GM21528 (cell line): ENCODE results near the gene FCER2.
"Not testable (repeated sequence)": the region's sequence is repeated elsewhere in the genome, so short reads cannot be mapped to it uniquely, and the experiment has no call there.

Experiments
- ATAC-seq: cut with Tn5 transposase; IDR thresholded peaks from one replicate; pipeline ENCODE4 v1.9.1; 2021; ENCODE audit warnings: mild to moderate bottlenecking, moderate library complexity; ENCODE audit not compliant: unreplicated experiment, low FRiP score

Gene FCER2

DNA sequence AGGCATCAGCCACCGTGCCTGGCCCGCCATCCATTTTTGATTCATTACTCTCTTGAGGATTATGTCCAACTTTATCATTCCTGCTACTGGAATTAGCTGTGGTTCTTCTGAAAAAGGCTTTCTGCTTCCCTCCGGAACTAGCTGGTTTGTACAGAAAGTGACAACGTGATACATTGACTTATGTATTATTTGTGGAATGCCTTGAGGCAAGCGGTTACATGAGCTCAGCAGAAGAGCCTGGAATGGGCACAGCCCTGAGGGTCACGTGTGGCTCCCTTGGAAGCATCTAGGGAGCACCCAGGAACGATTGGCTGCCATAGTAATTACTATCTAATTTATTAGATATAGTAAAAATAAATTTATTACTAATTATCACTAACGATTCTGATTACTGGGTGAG lies 47.5 kb downstream of the FCER2 start:
- no peak for ATAC-seq

DNA sequence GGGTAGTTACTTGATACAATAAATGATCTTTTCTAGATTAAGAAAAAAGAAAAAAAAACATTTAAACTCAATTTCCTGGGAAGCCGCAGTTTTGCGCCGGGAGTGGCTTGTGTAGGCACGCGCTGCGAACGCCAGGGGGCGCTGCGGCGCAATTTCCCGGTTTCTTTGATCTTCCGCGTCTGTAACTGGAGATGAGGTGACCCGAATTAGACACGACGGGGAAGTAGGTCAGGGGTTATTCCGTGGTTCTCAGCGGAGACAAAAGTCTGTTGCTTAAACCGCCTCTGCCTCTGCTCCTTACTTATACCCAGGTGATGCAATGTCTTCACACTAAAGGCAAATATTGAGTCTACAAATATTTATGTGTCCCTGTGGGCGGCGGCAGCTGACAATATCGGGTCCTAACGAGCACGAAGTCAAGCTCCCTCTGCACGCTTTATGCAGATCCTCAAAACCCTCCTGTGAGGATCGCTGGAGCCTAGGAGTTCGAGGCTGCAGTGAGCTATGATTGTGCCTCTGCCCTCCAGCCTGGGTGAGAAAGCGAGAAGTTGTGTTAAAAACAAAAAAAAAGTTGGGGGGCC lies 49.8 kb downstream of the FCER2 start:
- ATAC-seq, result no peak

DNA sequence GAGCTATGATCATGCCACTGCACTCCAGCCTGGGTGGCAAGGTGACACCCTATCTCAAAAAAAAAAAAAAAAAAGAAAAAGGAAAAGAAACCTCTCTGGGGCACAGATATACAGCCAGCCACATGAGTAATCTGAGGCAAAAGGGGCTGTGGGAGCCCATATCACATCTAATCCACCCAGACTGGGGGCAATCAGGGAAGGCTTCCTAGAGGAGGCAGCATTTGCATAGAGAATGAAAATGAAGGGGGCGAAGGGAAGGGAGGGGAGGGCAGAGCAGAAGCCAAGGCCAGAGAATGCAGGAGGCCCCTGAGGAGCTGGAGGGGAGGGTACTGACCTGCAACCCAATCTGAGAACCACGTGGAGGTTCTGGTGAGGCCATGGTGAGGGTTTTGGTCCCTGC lies 51.8 kb downstream of the FCER2 start:
- no peak for ATAC-seq

DNA sequence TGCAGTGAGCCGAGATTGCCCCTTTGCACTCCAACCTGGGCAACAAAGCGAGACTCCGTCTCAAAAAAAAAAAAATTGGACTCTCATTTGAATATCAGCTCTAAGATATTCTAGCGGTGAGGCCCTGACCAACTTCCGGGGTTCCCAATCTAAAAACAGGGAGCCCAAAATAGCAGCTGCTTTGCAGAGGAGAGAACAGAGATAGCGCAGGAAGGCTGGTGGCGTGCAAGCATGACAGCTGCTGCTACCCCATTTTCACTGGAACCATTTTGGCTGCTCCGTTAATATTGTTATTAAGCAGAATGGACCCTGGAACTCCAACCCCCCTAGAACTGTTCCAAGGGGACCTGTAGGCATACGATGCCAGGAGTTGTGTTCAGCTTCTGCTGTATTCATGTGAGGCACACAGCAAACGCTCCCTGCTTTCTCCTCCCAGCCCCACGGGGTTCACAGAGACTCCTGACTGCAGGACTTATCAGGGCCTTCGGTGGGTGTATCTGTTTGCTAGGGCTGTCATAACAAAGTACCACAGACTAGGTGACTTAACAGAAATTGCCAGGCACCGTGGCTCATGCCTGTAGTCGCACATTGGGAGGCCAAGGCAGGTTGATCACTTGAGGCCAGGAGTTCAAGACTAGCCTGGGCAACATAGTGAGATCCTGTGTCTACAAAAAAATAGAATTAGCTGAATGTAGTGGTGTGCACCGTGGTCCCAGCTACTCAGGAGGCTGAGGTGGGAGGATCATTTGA lies 53.5 kb downstream of the FCER2 start:
- no peak for ATAC-seq

DNA sequence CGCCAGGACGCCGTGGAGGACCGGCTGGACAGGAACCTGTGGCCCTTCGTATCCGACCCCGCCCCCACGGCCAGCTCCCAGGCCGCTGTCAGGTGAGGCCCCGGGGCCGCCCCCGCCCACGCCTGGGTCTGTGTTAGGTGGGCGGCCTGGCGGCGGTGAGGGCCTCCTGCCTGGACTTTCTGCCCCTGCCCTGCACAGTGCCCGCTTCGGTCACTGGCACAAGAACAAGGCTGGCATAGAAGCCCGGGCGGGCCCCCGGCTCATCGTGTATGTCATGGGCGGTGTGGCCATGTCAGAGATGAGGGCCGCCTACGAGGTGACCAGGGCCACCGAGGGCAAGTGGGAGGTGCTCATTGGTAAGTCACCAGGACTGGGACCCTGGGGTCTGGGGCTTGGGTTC lies 54.8 kb downstream of the FCER2 start:
- ATAC-seq, result no peak

DNA sequence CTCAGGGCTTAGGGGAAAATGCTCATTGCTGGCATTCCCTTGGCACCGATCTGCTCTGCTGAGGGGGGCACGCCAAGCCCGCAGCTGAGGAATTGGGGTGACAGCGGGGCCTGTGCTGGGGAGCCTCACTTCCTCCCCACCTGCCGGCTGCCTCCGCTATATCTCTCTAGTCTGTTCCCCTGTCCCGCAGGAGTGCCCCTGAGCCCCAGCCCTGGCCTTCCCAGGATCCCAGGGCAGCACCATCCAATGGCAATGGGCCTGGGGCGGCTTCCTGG lies 55.6 kb downstream of the FCER2 start:
- no peak for ATAC-seq

DNA sequence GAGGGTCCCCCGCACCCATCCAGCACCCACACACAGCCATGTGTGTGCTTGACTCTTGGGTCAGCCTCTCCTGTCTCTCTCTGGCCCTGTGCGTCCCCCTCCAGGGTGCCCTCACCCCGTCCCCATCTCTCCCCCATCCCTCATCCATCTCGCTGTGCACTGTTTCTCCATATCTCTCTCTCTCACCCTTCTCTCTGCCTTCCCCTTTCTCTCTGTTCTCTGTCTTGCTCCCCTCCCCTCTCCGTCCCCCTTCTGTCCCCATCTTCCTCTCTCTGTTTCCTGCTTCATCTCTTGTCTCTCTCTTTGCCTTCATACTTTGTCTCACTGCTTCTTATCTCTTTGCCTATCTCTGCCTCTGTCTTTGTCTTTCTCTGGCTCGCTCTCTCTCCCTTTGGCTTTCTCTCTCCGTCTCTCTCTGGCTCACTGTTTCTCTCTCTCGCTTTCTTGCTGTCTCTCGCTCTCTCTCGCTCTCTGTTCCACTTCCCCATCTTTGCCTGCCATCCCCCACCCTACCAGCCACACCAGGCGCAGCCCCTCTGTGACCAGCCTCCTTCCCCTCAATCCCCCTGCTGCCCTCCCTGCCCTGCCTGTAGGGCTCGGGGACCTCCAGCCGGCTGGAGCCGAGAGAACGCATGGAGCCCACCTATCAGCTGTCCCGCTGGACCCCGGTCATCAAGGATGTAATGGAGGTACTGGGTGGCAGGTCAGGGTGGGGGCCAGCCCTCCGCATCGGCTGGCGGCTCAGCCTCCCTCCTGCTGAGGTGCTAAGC lies 56.1 kb downstream of the FCER2 start:
- ATAC-seq, result no peak

DNA sequence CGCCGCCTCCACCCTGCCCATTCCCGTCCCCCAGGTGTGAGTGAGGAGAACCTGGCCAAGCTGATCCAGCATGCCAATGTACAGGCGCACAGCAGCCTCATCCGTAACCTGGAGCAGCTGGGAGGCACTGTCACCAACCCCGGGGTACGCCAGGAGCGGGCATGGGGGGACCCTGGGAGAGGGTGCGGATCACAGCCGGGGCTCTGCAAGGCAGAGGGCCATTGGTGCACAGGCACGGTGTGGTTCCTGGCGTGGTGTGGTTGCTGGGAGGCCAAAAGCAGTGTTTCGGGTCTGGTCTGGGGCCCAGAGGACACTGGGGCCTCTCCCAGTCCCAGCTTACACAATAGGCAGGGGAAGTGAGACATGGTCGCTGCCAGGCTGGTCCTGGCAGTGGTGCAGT lies 56.8 kb downstream of the FCER2 start:
- ATAC-seq, result no peak

DNA sequence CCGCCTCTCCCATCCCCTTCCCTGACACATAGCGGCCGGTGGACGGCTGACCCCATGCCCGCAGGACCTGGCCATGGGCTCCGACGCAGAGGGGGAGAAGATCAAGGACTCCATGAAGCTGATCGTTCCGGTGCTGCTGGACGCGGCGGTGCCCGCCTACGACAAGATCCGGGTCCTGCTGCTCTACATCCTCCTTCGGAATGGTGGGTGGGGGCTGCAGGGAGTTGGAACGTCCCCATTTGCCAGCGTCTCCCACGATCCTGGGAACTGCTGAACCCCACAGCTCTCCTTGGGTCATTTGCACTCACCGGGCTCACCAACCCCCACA lies 57.4 kb downstream of the FCER2 start:
- ATAC-seq, result no peak

DNA sequence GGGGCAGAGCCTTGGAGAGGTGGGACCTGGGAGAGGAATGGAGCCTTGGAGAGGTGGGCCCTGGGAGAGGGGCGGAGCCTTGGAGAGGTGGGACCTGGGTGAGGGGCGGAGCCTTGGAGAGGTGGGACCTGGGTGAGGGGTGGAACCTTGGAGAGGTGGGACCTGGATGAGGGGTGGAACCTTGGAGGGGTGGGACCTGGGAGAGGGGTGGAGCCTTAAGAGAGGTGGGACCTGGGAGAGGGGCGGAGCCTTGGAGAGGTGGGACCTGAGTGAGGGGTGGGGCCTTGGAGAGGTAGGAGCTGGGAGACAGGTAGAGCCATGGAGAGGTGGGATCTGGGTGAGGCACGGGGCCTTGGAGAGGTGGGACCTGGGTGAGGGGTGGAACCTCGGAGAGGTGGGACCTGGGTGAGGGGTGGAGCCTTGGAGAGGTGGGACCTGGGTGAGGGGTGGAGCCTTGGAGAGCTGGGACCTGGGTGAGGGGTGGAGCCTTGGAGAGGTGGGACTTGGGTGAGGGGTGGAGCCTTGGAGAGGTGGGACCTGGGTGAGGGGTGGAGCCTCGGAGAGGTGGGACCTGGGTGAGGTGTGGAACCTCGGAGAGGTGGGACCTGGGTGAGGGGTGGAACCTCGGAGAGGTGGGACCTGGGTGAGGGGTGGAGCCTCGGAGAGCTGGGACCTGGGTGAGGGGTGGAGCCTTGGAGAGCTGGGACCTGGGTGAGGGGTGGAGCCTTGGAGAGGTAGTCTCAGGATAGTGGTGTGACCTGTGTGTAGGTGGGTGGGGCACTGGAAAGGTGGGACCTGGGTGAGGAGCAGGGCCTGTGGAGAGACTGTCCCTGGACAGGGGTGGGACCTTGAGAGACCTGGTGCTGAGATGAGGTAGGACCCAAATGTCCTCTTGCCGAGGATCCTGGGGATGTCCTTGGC lies 58.0 kb downstream of the FCER2 start:
- ATAC-seq, result not testable (repeated sequence)

DNA sequence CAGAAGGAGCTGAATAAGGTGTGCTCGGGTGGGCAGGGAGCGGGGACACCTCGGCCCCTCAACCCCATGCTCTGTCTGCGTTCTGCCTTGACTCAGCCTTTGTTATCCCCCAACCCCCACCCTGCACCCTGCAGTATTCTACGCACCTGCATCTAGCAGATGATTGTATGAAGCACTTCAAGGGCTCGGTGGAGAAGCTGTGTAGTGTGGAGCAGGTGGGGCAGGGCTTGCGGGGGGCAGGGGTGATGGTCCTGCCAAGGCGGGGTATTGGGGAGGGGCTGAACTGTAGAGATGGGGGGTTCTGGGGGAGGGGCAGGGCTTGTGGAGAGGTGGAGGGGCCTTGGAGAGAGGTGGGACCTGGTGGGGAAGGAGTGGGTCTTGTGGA lies 58.9 kb downstream of the FCER2 start:
- ATAC-seq, result no peak

DNA sequence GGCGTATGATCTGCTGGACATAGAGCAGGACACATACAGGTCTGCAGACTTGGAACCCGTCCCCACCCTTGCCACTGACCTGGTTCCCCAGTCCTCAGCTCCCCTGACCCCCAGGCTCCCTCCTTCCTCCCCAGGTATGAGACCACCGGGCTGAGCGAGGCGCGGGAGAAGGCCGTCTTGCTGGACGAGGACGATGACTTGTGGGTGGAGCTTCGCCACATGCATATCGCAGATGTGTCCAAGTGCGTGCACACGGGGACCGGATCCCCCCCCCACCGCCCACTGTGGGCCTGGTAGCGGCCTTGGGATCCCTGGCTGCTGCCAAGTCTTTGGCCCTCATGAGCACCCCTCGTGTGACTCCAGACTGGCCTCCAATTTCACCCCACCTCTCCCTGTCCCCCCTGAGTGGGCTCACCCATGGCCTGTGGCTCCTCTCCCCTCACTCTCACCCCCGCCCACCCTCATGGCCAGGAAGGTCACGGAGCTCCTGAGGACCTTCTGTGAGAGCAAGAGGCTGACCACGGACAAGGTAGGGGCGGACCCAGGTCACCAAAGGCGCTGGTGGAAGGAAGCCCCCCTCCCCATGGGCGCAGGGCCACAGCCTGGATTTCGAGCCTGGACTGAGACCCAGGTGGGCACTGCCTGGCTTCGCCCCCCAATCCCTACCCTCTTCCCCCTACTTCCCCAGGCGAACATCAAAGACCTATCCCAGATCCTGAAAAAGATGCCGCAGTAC lies 59.5 kb downstream of the FCER2 start:
- no peak for ATAC-seq

DNA sequence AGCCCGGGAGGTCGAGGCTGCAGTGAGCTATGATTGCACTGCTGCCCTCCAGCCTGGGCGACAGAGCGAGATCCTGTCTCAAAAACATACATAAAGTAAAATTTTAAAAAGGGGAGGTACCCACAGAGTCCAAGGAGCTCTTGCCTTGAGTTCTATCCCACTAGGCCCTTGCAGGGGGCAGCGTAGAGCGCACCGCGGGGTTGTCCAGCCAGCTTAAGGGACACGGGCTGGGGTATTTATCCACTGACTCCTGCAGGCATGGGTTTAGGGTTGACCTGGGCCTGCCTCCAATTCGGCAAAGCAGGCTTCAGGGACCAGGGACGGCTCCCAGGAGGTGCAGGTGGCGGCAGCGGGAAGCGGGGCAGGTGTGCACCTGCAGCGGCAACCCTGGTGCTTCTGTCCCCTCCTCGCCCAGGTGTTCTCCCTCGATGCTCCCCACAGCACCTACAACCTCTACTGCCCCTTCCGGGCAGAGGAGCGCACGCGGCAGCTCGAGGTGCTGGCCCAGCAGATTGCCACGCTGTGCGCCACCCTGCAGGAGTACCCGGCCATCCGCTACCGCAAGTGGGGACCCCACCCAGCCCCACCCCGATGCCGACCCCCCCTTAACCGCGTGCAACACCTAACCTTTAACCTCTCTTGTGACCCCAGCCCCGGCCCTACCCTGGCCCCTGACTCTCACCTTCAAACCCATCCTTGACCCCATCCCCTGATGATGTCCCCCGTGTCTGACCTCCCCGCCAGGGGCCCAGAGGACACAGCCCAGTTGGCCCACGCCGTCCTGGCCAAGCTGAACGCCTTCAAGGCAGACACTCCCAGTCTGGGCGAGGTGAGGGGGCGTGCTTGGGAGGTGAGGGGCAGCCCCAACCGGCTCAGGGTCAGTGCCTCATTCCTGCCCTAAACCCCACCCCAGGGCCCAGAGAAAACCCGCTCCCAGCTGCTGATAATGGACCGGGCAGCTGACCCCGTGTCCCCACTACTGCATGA lies 60.3 kb downstream of the FCER2 start:
- ATAC-seq, result no peak

DNA sequence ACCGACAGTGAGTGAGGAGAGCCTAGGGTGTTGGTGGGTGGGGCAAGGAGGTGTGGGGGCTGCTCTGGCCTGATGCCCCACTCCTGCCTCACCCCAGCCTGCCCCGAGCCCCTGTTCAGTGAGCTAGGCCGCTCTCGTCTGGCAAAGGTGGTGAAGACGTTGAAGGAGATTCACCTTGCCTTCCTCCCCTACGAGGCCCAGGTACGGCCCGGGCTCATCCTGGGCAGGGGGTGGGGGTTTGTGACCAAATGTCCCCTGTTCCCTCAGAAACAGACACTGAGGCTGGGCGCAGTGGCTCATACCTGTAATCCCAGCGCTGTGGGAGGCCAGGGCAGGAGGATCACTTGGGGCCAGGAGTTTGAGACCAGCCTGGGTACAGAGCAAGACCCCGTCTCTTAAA lies 61.1 kb downstream of the FCER2 start:
- no peak for ATAC-seq

DNA sequence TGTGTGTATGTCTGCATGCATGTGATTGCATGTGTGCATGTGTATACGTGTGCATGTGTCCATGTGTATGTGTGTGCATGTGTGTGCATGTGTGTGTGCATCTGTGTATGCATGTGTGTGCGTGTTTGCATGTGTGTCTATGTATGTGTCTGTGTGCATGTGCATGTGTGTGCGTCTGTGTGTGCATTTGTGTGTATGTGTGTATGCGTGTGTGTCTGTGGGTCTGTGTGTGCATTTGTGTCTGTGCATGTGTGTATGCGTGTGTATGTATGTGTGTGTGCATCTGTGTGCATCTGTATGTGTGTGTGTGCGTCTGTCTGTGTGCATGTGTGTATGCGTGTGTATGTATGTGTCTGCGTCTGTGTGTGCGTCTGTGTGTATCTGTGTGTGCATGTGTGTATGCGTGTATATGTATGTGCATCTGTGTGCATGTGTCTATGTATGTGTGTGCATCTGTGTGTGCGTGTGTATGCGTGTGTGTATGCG lies 62.0 kb downstream of the FCER2 start:
- ATAC-seq, result no peak

DNA sequence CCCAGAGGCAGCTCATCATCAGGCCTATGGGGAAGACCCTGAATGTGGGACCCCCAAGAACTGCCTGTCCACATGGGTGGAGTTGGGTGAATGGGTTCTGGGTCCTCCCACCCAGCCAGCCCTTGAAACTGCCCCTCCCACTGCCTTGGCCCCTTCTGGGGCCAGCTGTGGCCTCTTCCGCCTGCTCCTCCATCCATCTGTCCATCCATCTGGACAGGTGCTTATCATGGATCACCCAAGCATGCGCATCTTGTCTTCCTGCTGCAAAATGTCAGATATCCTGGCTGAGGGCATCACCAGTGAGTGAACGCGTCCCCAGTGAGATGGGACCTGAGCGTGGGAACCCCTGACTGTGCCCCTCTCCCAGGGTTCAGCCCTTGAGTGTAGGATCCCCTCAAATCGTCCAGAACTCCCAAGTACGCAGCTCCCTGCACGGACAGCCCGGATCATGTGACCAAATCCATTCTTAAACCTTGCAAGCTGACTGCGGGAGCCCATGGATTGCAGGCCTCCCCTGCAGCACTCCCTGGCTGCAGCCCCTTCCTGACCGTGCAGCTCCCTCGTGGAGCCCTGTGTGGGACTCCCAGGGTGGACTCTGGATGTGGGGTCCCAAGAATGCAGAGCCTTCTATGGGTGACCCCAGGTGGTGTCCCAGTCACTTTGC lies 63.0 kb downstream of the FCER2 start:
- ATAC-seq, result no peak
